Fibroblast of lung (primary cell): ENCODE results near the gene TRRAP.

Source experiments
- EZH2 ChIP-seq: IDR thresholded peaks from 2 replicates; pipeline ENCODE4 v1.5.1; 2012; ENCODE audit warnings: low read length, control low read depth, mild to moderate bottlenecking; ENCODE audit errors: missing control alignments
- TF ChIP-seq, protein P1 (sequence below), 2 donors: IDR thresholded peaks in 1 of 2; conservative IDR thresholded peaks in 1 of 2; 1 replicate in 1 of 2; 2 replicates in 1 of 2; pipeline ENCODE4 v1.5.1; 2011 to 2012; ENCODE audit warnings: low read length in 2 of 2, control low read depth in 1 of 2, inconsistent platforms in 1 of 2, low read depth in 1 of 2, mild to moderate bottlenecking in 1 of 2

- TF ChIP-seq, protein P1, sequence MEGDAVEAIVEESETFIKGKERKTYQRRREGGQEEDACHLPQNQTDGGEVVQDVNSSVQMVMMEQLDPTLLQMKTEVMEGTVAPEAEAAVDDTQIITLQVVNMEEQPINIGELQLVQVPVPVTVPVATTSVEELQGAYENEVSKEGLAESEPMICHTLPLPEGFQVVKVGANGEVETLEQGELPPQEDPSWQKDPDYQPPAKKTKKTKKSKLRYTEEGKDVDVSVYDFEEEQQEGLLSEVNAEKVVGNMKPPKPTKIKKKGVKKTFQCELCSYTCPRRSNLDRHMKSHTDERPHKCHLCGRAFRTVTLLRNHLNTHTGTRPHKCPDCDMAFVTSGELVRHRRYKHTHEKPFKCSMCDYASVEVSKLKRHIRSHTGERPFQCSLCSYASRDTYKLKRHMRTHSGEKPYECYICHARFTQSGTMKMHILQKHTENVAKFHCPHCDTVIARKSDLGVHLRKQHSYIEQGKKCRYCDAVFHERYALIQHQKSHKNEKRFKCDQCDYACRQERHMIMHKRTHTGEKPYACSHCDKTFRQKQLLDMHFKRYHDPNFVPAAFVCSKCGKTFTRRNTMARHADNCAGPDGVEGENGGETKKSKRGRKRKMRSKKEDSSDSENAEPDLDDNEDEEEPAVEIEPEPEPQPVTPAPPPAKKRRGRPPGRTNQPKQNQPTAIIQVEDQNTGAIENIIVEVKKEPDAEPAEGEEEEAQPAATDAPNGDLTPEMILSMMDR (conservative IDR thresholded peaks at IDR 0.05 in 1 of 2, IDR thresholded peaks at IDR 0.05 in 1 of 2; ENCODE audit: low read depth in 1 of 2, low read length in 2 of 2) = no peak
- no peak for TF ChIP-seq EZH2
These were observed 2.8 kb upstream of the TRRAP start for GRCh38 chr7:98875501-98875900.
